ENCODE results near the gene TIAM1.

The TIAM1 gene

DNA sequence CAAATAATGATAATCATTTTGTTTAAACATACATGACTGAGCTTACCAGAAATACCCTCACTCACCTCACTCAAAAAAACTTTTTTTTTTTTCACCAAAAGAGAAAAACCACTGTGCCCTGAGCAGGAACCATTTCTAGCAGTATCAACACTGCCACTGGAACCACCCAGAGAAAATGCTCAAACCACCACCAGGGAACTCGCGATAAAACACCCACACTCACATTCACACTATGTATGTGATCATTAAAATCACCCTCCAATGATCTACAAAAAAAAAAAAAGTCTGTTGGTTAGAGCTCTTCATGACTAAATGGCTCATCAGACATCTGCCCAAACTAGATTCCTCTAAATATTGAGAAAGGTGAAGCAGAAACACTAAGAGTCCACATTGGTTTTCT is 11.5 kb downstream of the TIAM1 start:
- DNase-seq (ENCODE audit: low spot score): no peak

DNA sequence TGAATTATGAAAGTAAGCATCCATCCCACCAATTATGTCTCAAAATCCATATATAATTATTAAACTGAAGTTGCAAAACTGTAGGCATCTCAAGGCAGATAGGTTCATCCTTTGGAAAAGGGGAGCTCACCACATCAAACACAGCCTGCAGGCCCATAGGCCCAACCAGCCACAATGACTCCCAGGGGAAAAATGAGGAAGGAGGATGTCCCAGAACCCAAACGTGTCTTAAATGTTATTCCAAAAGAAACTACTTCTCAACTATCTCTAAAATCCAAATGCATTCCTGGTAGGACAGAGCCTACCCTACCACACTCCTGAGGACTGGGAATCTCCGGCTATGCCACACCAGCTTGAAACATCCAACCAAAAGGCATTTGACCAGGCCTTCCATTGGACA is 12.8 kb downstream of the TIAM1 start:
- no peak for DNase-seq (ENCODE audit: low spot score)

DNA sequence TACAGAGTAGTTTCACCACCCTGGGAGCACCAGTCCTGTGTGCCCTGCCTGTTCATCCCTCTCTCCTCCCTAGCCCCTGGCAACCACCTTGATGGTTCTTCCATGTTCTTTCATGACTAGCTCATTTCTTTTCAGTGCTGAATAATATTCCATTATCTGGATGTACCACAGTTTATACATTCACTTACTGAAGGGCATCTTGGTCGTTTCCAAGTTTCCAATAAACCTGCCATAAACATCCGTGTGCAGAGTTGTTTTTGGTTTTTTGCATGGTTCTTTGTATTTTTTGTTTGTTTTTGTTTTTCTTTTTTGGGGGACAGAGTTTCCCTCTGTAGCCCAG is 13.9 kb downstream of the TIAM1 start:
- DNase-seq (ENCODE audit: low spot score): no peak

DNA sequence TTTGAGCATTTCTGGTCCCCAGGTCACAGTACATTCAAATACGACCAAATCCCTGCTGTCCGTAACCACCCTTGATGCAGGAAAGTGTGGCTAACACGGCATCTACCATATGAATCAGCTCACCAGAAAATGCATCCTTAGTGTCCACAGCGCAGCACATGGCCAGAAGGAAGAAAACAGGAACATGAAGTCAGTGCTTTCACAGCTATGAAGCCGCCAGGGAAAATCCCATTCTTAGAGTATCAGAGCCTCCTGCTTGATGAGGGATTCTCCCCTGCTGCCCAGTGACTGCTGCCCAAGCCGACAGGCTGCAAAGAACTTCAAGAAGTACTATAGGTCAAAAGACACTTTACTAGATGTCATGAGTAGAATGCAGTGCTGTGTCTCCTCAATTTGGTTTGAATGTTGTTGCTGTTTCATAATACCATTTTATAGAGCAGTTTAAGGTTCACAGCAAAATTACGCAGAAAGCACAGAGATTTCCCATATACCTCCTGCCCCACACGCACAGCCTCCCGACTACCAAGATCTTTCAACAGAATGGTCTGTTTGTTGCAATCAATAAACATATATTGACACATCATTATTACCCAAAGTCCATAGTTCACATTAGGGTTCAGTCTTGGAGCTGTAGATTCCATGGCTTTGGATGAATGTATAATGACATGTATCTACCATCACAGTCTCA is 14.5 kb downstream of the TIAM1 start:
- no peak for DNase-seq (ENCODE audit: low spot score)

DNA sequence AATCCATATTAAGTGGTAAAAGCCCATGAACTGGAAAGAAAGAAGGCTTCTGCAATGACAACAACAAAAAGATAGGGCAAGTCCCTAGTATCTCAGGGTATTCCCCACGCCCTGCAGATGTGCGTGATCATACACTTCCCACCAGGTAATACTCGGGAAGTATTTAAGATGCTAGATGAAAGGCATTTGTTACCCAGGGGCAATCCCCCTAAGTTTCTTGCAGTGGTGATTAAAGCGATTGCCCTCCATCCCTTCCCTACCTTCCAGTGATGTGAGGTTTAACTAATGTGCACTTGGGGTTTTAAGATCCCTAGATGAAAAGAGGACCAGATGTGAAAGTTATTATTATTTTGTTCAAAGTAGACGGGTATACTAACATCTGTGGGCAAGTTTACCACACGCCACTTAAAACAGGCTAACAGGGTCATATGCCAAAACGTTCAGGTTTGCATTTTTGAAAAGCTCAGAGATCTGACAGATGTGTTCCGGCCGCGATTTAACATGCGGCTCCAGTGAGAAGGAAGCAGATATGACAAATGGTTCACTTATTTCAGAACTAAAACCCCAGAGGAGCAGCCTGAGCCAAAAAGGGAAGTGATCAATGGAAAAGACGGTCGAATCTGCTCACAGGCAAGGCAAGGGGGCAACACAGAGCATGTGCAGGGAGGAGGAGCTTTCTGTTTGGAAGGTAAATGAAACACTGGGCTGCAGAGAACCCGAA is 17.4 kb downstream of the TIAM1 start:
- DNase-seq (ENCODE audit: low spot score): peak; percentile 51

DNA sequence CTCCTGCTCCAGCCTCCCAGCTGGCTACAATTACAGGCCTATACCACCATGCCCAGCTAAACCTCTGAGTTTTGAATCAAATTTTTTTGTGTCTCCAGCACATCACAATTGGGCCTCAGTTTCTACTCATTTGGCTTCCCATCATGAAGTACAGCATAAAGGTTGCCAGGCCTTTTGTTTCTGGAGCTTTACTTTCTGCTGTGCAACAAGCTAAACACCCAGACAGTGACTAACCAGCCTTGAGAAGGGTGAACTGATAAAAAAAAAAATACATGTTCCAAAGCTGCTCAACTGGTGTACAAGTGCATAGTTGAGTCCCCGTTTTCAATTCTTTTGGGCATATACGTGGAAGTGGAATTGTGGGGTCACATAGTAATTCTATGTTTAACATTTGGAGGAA is 25.1 kb downstream of the TIAM1 start:
- no peak for DNase-seq (ENCODE audit: low spot score)

DNA sequence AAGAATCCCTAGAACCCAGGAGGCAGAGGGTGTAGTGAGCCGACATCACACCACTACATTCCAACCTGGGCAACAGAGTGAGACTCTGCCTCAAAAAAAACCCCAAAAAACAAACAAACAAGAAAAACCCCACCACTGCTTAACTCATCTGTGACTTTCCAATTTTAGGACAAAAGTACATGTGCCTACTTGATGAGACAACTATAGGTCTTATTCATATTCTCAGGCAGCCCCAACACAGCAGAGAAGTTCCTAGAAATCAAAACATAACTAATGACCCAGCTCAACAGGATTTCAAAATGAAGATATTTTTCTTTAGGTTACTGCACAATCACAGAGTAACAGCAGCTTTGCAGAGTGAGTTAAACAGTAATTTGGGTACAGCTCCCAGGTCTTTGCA is 26.4 kb downstream of the TIAM1 start:
- no peak for DNase-seq (ENCODE audit: low spot score)

DNA sequence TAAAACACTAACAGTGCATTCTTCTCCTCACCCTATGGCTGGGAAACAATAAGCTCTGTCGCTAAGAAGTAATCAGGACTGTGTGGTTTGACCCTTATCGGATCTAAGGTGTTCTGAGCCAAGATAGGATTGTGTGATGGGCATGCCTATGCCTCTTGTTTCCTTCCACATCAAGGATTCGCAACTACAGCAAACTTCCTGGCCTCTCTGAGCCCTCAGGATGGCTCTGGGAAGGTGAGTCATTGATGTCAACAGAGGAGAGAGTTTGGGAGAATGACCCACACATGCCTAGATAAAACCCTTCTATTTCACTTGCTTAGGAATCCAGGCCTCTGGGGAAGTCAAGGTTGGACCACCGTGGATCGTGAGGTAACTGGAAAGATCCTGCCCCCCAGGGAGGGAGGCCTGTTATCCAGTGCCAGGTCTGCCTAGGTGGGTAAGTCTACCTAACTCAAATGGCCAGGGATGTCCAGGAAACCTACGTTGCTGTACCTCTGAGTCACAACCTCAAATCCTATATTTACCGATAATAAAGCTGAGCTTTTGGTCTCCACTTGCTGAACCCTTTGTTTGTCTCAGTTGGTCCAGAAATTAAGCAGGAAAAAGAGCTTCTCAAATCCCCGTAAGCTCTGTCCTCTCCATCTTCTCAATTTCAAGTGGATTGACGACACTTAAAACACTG is 27.4 kb downstream of the TIAM1 start:
- DNase-seq (ENCODE audit: low spot score): no peak

DNA sequence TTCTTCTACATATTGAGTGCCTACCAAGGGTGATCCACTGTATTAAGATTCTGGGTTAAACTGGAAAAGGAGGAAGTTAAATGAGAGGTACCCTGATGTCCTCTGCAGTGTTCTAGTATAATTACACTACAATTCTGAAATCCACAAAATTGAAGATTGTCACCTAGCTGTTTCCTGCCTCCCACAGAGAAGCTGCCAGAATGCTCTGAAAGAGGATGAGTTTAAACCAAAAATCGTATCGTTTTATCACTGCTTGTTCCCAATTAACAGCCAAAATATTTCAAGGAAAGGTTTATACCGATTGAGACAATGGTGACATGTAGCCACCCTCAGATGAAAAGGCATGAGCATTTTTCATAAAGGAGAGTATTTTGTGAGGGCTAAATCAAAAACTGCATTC is 28.0 kb downstream of the TIAM1 start:
- no peak for DNase-seq (ENCODE audit: low spot score)

DNA sequence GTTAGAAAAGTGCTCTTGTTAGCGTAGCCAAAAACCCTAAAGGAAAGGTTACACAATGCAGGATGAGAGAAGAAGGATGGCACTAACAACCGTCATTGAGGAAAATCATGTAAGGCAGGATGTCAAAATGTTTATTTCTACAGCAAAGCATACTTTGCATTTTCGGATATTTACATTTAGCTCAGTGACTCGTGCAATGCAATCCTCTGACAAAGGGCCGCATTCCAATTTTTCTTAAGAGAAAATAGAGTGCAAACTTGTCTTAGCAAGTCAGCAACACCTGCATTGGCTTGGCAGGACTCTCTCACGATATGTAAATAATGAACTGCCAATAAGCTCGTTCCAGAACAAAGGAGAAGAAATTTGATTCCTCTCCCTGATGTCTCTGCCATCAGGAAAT is 33.3 kb downstream of the TIAM1 start:
- no peak for DNase-seq (ENCODE audit: low spot score)

DNA sequence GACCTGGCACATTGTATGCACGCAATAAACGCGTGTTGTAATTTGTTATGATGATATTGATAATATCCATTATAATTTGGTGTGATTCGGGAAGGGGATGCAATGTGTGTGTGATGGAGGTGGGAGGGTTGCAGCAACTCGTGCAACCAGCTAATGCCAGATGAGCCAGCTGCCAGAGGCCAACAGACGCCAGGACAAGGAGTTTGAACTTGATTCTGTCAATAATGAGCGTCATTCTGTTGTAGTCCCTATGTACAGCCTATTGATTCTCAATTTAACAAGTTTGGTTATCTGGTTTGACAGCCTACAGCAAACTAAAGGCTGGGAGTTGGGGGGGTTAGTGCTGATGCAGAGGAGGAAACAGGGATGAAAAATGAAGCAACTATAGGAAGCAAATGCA is 35.5 kb downstream of the TIAM1 start:
- DNase-seq (ENCODE audit: low spot score): no peak

DNA sequence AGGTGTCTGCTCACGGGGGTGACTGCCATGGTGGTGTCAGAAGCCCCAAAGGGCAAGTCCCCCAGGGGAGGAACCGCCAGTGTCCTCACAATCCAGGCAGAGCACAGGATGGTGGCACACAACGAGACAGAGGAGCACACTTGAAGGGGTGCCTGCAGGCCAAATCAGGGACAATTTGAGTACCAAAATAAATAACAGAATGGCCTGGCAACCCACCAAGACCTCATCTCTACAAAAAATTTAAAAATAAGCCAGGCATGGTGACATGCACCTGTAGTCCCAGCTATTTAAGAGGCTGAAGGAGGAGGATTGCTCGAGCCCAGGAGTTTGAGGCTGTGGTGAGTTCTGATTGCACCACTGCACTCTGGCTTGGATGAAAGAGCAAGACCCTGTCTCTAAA is 38.2 kb downstream of the TIAM1 start:
- DNase-seq (ENCODE audit: low spot score): no peak

DNA sequence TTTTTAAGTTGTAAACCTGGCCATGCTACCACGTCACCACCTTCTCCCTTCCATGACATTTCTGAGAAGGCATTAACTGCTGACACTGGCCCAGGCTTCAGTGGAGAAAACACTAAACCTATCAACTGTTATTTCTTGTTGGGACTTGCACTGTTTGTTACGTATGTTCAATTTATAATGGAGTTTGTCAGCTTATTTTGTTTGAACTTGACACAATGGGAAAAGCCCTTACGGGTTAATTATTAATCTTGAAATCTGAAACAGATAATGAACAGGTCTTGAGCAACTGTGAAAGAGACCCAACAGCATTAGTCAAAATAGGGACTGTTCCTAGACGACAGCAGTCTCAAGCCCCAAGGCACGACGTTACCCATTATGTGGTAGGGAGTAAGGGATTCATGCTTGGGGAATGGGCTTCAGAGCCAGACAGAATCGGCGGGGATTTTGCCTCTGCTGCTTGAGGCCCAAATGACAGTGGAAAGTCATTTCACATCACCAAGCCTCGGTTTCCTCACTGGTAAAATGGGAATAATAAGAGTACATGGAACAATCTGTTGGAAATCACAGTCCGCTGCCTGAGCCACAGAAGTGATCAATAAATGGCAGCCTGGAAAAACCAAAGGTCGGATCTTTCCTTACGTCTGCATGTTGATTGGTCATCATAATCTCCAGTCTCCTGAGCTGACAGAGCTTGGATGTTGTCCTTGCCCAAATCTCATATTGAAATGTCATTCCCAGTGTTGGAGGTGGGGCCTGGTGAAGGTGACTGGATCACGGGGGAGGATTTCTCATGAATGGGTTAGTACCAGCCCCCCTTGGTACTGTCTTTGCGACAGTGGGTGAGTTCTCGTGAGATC is 44.5 kb downstream of the TIAM1 start:
- no peak for DNase-seq (ENCODE audit: low spot score)

DNA sequence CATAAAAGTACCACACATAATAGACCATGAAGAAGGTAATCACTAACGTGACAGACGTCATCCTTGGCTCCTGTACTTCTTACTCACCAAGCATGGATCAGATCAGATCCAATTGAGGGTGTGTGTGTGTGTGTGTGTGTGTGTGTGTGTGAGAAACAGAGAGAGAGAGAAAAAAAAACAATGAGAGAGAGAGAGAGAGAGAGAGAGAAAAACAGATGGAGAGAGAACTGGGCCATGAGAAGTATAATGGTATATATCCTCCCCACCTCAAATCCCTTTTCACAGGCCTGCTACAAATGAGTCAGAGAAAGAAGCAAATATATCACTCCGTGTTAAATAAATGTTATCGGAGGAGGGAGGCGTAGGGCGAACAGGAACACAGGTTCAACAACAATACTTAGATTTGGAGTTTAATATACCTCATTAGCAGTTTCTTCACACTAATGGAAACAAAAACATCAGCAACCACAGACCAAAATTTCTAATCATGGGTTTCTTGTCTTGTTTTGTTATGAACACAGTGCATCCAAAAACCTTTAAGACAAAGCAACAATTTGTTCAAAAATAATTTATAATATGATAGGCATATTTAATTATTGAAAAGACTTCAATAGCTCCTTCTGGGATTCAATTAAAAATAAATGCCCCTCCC is 45.3 kb downstream of the TIAM1 start:
- DNase-seq (ENCODE audit: low spot score): no peak

DNA sequence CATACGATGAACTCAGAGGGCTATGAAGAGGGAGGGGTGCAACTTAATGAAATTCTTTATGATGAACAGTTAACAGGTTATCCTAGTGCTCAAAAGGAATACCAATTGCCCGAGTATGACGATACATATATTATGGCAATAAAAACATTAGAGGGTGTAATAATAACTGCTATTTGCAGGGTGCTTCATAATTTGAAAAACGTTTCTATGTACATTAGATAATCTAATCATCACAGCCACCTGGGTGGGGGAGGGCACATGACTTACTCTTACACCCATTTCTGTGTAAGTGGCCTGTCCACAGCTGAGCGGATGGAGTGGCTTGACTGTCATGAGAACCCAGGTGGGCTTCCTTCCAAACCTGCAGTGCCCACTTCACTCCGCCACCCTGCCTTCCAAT is 46.3 kb downstream of the TIAM1 start:
- DNase-seq (ENCODE audit: low spot score): no peak

DNA sequence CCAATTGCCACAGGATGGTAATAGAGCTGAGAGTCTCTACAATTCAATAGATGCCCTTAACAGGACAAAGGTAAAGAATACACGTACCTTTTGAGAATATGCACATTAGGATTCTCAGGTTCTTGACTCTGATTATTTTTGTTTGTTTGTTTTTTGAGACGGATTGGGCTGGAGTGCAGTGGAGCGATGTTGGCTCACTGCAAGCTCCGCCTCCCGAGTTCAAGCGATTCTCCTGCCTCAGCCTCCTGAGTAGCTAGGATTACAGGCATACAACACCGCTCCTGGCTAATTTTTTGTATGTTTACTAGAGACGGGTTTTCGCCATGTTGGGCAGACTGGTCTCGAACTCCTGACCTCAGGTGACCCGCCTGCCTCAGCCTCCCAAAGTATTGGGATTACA is 48.4 kb downstream of the TIAM1 start:
- no peak for DNase-seq (ENCODE audit: low spot score)

DNA sequence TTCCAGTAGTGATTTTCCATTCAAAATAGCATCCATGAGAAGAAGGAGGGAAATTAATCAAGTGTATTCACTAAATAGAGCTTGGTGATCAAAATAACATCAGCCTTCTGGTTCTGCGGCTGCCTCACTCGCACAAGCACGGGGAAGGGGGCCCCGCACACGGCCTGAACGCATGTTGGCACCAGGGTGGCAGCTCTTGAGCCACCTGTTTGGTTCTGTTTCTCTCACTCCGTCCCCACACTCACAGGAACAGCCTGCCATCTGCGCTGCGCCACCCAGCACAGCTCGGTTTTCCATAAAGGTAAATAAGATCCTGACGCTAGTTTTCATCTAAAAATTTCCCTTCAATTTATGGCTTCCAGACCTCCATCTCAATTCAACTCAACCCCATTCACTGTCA is 49.4 kb downstream of the TIAM1 start:
- no peak for DNase-seq (ENCODE audit: low spot score)

DNA sequence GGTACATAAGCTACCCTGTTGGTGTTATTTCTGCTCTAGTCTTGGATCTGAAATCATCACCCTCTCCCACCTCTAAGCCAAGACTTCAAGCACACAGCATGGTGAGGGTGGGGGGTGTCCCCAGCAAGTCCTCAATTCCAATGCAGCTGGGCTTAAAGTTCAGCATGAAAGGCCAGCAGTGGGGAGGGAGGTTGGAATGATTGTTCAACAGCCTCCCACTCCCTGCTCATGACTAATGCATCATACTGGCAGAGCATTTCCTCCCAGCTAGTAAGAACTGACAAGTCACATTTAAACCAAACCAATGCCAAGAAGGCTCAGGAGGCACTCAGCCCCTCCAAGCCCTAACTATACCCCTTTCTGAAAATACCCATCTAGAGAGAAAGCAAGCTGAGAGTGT is 50.1 kb downstream of the TIAM1 start:
- peak; percentile 83 for DNase-seq (ENCODE audit: low spot score)

DNA sequence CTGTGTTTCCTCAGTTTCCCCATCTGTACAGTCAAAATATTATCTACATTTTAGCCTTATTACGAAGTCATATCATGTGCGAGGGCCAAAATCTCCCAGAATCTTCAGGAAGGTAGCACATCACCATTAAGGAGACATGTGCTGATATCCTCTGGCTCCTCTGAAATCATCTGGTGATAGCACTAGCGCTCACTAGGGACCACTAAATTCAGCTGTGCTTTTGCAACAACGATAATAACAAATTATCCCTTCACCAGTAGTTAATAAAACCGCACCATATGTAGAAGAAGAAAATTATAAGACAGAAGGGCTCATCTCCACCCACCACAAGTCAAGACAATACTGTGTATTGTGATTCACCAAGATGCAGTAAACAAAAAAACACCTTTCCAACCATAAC is 53.3 kb downstream of the TIAM1 start:
- DNase-seq (ENCODE audit: low spot score): no peak

DNA sequence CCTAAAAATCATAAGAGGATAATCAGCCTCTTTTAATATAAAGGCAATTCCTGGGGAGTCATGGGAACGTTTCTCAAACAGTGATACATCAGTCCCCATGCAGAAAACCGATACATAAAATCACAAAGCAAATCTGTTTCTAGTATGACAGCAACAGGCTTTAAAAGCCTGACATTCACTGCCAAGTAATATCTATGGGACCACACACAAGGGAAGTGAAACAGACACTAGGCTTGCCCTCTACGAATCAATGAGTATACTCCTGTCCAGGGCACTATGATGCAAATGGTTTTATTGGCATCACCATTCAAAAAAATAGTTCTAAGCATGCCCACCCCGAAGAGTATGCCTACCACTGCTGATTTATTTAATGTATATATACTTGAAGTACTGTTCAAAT is 54.4 kb downstream of the TIAM1 start:
- no peak for DNase-seq (ENCODE audit: low spot score)

DNA sequence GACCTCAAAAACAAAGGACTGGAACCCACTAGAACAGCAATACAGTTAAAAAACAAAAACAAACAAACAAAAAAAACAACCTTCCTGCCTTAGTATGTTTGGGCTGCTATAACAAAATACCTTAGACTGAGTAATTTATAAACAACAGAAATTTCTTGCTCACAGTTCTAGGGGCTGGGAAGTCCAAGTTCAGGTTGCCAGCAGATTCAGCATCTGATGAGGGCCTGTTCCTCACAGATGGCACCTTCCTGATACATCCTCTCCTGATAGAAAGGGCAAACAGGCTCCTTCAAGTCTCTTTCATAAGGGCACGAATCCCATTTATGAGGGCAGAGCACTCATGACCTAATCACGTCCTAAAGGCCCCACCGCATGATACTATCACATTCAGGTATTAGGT is 55.9 kb downstream of the TIAM1 start:
- DNase-seq (ENCODE audit: low spot score): no peak

DNA sequence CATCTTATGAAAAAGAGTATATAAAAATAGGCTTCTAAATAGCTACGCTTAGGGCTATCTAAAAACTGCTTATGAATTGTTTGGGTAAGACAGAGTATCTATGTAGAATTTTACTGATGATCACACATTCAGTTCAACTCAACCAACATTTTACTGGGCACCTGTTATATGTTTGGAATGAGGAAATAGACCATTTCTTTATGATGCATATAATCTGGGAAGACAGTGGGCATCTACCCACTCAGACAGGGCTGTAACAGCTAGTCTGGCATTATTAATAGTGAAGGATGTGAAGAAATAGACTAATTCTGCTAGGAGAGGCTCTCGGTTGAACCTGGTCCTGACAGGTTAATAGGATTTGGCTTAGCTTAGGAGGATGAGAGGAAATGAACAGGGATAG is 56.9 kb downstream of the TIAM1 start:
- no peak for DNase-seq (ENCODE audit: low spot score)
